LNCAP (cell line): Measurements from ENCODE around the gene OR10G7.

Experiments used
- CTCF ChIP-seq: fragments of 450-650 bp; IDR thresholded peaks from 2 replicates; pipeline ENCODE4 v1.5.1; 2017; ENCODE audit warnings: mild to moderate bottlenecking

OR10G7 gene

GRCh38 chr11:124036666-124037065, 4.5 kb downstream of the OR10G7 start:
- TF ChIP-seq CTCF = no peak

- no peak for TF ChIP-seq CTCF
Observed at GRCh38 chr11:124026498-124026897, 14.6 kb downstream of the OR10G7 start, which contains the start of gene OR10G8. OR10G8 (plus strand) TSS chr11:124026798; CDS start chr11:124029623, 2,825 bp downstream.

GRCh38 chr11:124012697-124013096, 28.4 kb downstream of the OR10G7 start, which contains the start of gene OR10G4:
OR10G4 (plus strand) TSS chr11:124012997; CDS start chr11:124015575, 2,578 bp downstream.
- no peak for TF ChIP-seq CTCF

GRCh38 chr11:123995119-123995518, 46.0 kb downstream of the OR10G7 start, which contains the start of gene OR10G6:
OR10G6 (minus strand) TSS chr11:123995161; CDS start chr11:123995161, 0 bp downstream.
- TF ChIP-seq CTCF = no peak
